ENCODE results near the gene DMRTA2.

The DMRTA2 gene

DNA sequence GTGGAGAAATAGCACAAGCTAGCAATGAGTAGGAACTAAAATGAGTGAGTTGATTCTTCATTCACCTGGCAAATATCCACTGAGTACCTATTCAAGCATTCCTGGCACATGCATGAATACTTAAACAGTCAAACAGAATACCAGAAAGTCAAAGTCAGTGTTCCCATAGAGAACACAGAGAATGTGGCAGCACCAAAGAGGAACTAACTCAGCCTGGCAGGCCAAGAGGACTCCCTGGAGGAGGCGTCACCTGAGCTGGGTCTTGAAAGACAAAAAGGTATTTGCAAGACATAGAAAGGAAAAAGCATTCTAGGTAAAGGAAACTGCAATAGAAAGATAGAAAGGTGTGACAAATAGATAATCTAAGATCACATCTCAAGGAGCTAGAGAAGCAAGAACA, 49.7 kb downstream of the DMRTA2 start:
- no peak for DNase-seq (ENCODE audit: extremely low spot score)
- CTCF ChIA-PET: no interaction called here
- POLR2A ChIA-PET: no interaction called here
- TF ChIP-seq ZNF384 (IDR thresholded peaks at IDR 0.05): no peak
- no peak for TF ChIP-seq ELF4 (IDR thresholded peaks at IDR 0.05)
- TF ChIP-seq FOXM1 (IDR thresholded peaks at IDR 0.05; ENCODE audit: borderline replicate concordance): no peak
- no peak for TF ChIP-seq HDGF (IDR thresholded peaks at IDR 0.05; ENCODE audit: borderline replicate concordance)
- TF ChIP-seq LEF1 (IDR thresholded peaks at IDR 0.05; ENCODE audit: borderline replicate concordance): no peak
- TF ChIP-seq, protein P1, sequence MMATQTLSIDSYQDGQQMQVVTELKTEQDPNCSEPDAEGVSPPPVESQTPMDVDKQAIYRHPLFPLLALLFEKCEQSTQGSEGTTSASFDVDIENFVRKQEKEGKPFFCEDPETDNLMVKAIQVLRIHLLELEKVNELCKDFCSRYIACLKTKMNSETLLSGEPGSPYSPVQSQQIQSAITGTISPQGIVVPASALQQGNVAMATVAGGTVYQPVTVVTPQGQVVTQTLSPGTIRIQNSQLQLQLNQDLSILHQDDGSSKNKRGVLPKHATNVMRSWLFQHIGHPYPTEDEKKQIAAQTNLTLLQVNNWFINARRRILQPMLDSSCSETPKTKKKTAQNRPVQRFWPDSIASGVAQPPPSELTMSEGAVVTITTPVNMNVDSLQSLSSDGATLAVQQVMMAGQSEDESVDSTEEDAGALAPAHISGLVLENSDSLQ (IDR thresholded peaks at IDR 0.05): no peak
- no peak for TF ChIP-seq NFRKB (IDR thresholded peaks at IDR 0.05)
- TF ChIP-seq FOXK2 (IDR thresholded peaks at IDR 0.05): no peak
- TF ChIP-seq CTBP1 (IDR thresholded peaks at IDR 0.05; ENCODE audit: borderline replicate concordance): no peak
- TF ChIP-seq SP1 (IDR thresholded peaks at IDR 0.05): no peak

DNA sequence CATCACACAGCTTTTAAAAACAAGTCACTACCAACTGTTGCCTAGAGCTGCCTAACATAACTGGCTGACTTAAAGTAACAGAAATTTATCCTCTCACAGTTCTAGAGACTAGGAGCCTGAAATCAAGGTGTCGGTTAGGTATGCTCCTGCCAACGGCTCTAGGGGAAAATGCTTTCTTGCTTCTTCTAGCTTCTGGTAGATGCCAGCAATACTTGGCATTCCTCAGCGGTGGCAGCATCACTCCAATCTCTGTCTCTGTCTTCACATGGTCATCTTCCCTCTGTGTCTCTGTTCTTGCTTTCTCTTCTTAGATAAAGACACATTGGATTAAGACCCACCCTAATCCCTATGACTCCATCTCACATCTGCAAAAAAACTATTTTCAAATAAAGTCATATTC, 51.5 kb downstream of the DMRTA2 start:
- DNase-seq (ENCODE audit: extremely low spot score): no peak
- CTCF ChIA-PET: no interaction called here
- POLR2A ChIA-PET: no interaction called here
- TF ChIP-seq, protein P1 (IDR thresholded peaks at IDR 0.05): no peak
- no peak for TF ChIP-seq TARDBP (IDR thresholded peaks at IDR 0.05)
- no peak for TF ChIP-seq LEF1 (IDR thresholded peaks at IDR 0.05; ENCODE audit: borderline replicate concordance)
- TF ChIP-seq SP1 (IDR thresholded peaks at IDR 0.05): no peak
- no peak for TF ChIP-seq ZNF384 (IDR thresholded peaks at IDR 0.05)
- TF ChIP-seq CTBP1 (IDR thresholded peaks at IDR 0.05; ENCODE audit: borderline replicate concordance): no peak
- no peak for TF ChIP-seq SUZ12 (IDR thresholded peaks at IDR 0.05)
- TF ChIP-seq FOXK2 (IDR thresholded peaks at IDR 0.05): no peak
- TF ChIP-seq HDGF (IDR thresholded peaks at IDR 0.05; ENCODE audit: borderline replicate concordance): no peak
- no peak for TF ChIP-seq FOXA1 (IDR thresholded peaks at IDR 0.05)
- TF ChIP-seq ARNT (IDR thresholded peaks at IDR 0.05): no peak
- TF ChIP-seq ELF4 (IDR thresholded peaks at IDR 0.05): no peak
- no peak for TF ChIP-seq BHLHE40 (IDR thresholded peaks at IDR 0.05; ENCODE audit: borderline replicate concordance)
- no peak for TF ChIP-seq NFRKB (IDR thresholded peaks at IDR 0.05)
- TF ChIP-seq L3MBTL2 (conservative IDR thresholded peaks at IDR 0.05): no peak
- TF ChIP-seq FOXM1 (IDR thresholded peaks at IDR 0.05; ENCODE audit: borderline replicate concordance): no peak

DNA sequence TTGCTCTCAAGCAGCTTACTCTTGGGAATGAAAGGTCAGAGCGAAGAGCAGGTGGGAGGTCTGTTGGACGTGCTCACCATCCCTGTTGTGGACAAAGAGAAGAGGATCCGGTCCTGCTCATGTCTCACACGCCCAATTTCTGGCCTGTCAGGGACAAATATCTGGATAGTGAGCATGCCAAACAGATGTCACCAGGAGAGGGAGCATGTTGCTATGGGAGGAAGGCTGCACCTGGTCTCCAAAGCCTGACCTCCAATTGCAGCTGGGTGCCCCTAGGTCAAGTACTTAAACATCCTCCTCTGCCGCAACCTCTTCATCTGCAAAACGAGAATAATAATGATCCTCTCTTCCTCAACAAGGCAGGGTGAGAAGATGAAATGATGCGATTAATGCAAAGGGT, 53.4 kb downstream of the DMRTA2 start:
- TF ChIP-seq ELF4 (IDR thresholded peaks at IDR 0.05) (no peak), LEF1 (IDR thresholded peaks at IDR 0.05; ENCODE audit: borderline replicate concordance) (no peak), L3MBTL2 (conservative IDR thresholded peaks at IDR 0.05) (no peak), CTBP1 (IDR thresholded peaks at IDR 0.05; ENCODE audit: borderline replicate concordance) (no peak), TARDBP (IDR thresholded peaks at IDR 0.05) (no peak), FOXM1 (IDR thresholded peaks at IDR 0.05; ENCODE audit: borderline replicate concordance) (no peak), BHLHE40 (IDR thresholded peaks at IDR 0.05; ENCODE audit: borderline replicate concordance) (no peak), HDGF (IDR thresholded peaks at IDR 0.05; ENCODE audit: borderline replicate concordance) (no peak), FOXA1 (IDR thresholded peaks at IDR 0.05) (no peak), ARNT (IDR thresholded peaks at IDR 0.05) (no peak), SP1 (IDR thresholded peaks at IDR 0.05) (no peak), NFRKB (IDR thresholded peaks at IDR 0.05) (no peak), FOXK2 (IDR thresholded peaks at IDR 0.05) (no peak), SUZ12 (IDR thresholded peaks at IDR 0.05) (no peak), ZNF384 (IDR thresholded peaks at IDR 0.05) (no peak)
- TF ChIP-seq, protein P1 (IDR thresholded peaks at IDR 0.05): no peak
- ChIA-PET CTCF (no interaction called here), POLR2A (no interaction called here)
- DNase-seq (ENCODE audit: extremely low spot score): no peak

DNA sequence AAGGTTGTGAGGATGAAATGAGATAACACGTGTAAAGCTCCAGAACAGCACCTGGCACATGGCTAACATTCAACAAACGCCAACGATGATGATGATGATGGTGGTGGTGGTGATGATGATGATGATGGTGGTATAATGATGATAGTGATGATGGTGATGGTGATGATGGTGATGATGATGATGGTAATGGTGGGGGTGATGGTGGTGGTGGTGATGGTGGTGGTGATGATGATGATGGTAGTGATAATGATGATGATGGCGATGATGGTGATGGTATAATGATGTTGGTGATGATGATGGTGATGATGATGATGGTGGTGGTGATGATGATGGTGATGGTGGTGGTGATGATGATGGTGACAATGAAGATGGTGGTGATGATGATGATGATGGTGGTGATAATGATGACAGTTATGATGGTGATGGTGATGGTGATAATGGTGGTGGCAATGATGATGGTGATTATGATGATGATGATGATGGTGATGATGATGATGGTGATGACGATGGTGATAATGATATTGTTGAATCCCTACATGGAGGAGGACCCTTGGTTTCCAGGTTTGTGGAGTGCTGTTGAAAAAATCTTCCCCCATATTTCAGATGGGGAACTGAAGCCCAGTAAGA, 54.1 kb downstream of the DMRTA2 start:
- DNase-seq (ENCODE audit: extremely low spot score): no peak
- ChIA-PET POLR2A (no interaction called here), CTCF (interaction anchor here (0.6 to 1.1 kb wide), 6 partner anchors 33 to 849 kb away, joined by 3 to 7 read pairs (median 4); no protein-coding TSS in a partner anchor)
- no peak for TF ChIP-seq CTBP1 (IDR thresholded peaks at IDR 0.05; ENCODE audit: borderline replicate concordance)
- TF ChIP-seq ELF4 (IDR thresholded peaks at IDR 0.05): no peak
- TF ChIP-seq SUZ12 (IDR thresholded peaks at IDR 0.05): no peak
- no peak for TF ChIP-seq FOXK2 (IDR thresholded peaks at IDR 0.05)

DNA sequence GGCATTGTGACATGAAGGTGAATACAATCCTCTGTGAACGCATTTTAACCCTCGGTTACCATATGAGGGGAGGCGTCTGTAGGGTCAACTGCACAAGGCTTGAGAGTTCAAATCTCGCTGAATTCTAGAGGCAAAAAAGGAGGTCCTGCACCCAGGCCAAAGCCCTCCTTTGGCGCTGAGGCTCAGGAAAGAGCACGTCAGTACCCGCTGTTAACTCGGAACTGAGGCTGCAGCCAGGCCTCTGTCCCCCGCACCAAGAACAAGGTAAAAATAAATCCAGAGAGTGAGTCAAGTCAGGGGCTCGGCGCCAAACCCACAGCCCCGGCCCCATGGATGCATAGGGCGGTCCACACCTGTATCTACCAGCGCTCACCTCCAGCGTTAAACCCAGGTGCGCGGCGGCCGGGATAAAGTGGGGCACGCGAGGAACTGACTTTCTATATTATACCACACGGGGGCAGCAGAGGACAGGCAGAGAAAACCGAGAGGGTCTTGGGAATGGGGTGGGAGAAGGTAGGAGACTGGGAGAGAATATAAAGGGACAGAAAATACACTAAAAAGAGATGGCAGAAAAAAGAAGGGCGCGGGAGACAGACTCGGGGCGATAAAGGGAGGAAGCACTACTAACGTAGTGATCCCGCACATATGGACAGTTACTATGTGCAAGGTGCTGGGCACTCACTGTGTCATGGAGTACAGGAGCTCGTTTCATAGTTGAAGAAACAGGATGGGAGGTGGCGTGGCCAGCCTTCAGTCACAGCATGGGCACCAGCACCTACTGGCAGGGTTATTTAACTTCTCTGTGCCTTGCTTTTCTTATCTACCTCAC, 54.9 kb downstream of the DMRTA2 start:
- CTCF ChIA-PET: interaction anchor here (0.6 to 1.1 kb wide), 6 partner anchors 34 to 850 kb away, joined by 3 to 7 read pairs (median 4); no protein-coding TSS in a partner anchor
- no peak for TF ChIP-seq SUZ12 (IDR thresholded peaks at IDR 0.05)
- TF ChIP-seq CTBP1 (IDR thresholded peaks at IDR 0.05; ENCODE audit: borderline replicate concordance): no peak
- no peak for TF ChIP-seq FOXK2 (IDR thresholded peaks at IDR 0.05)
- TF ChIP-seq, protein P1 (IDR thresholded peaks at IDR 0.05): no peak
- TF ChIP-seq FOXM1 (IDR thresholded peaks at IDR 0.05; ENCODE audit: borderline replicate concordance): no peak
- TF ChIP-seq ARNT (IDR thresholded peaks at IDR 0.05): no peak
- TF ChIP-seq SP1 (IDR thresholded peaks at IDR 0.05): no peak
- TF ChIP-seq LEF1 (IDR thresholded peaks at IDR 0.05; ENCODE audit: borderline replicate concordance): no peak
- no peak for TF ChIP-seq ZNF384 (IDR thresholded peaks at IDR 0.05)
- TF ChIP-seq TARDBP (IDR thresholded peaks at IDR 0.05): no peak
- TF ChIP-seq BHLHE40 (IDR thresholded peaks at IDR 0.05; ENCODE audit: borderline replicate concordance): no peak
- no peak for TF ChIP-seq L3MBTL2 (conservative IDR thresholded peaks at IDR 0.05)
- no peak for TF ChIP-seq NFRKB (IDR thresholded peaks at IDR 0.05)
- no peak for TF ChIP-seq HDGF (IDR thresholded peaks at IDR 0.05; ENCODE audit: borderline replicate concordance)
- TF ChIP-seq ELF4 (IDR thresholded peaks at IDR 0.05): no peak
- no peak for TF ChIP-seq FOXA1 (IDR thresholded peaks at IDR 0.05)
- POLR2A ChIA-PET: no interaction called here
- peak; percentile 73 for DNase-seq (ENCODE audit: extremely low spot score)

All from HEK293T (cell line).